B cell (primary cell): ENCODE measurements around the gene ZDHHC11. TPM values are rescaled to one million over a fixed set of nuclear protein-coding genes. Genes with fewer than 3 reads are reported as not detected.

Experiments
- ATAC-seq: fragments of 200-7000 bp; cut with Tn5 transposase; one replicate; pipeline ENCODE4 v1.10.0; 2021; ENCODE audit warnings: low read depth, mild to moderate bottlenecking, moderate number of reproducible peaks, moderate library complexity
- CTCF ChIA-PET: fragments of 350-600 bp; sonication (Branson Sonifier 250); formaldehyde crosslinking; loops from one replicate; lab custom pipeline; 2021; ENCODE audit warnings: antibody characterized with exemption, inconsistent platforms; lab: Charles Lee
- POLR2A ChIA-PET: fragments of 350-600 bp; sonication (Branson Sonifier 250); formaldehyde crosslinking; loops from one replicate; lab custom pipeline; 2021; ENCODE audit warnings: antibody characterized with exemption; lab: Charles Lee
- DNase-seq: peaks from one replicate; pipeline ENCODE4 v3.0.0; 2013
- H2AFZ ChIP-seq: 2 replicates; pipeline ENCODE4 v1.6.1; 2012; ENCODE audit warnings: mild to moderate bottlenecking, low read depth, low read length; ENCODE audit not compliant: insufficient read depth, poor library complexity, severe bottlenecking
- H3K27ac ChIP-seq, 2 donors: 1 replicate in 1 of 2; 2 replicates in 1 of 2; pipeline ENCODE4 v1.5.1; 2012 to 2013; ENCODE audit warnings: low read length in 2 of 2, mild to moderate bottlenecking in 2 of 2, moderate library complexity in 1 of 2
- H3K27me3 ChIP-seq, 4 experiments: fragments of 200-600 bp in 1 of 4; sonication (generic) in 1 of 4; replicated peaks in 1 of 4; 1 replicate in 2 of 4; 2 replicates in 2 of 4; pipeline versions ENCODE4 v1.6.1 to v1.7.0; 2013 to 2016; ENCODE audit warnings: low read length in 3 of 4, mild to moderate bottlenecking in 2 of 4, mixed read lengths in 1 of 4, moderate library complexity in 1 of 4; ENCODE audit not compliant: insufficient read depth in 4 of 4, control insufficient read depth in 3 of 4; ENCODE audit errors: control extremely low read depth in 1 of 4
- H3K36me3 ChIP-seq, 2 experiments: replicated peaks in 1 of 2; 1 replicate in 1 of 2; 2 replicates in 1 of 2; pipeline versions ENCODE4 v1.6.1 to v1.7.1; 2013; ENCODE audit warnings: low read length in 1 of 2; ENCODE audit not compliant: insufficient read depth in 2 of 2, control insufficient read depth in 1 of 2; ENCODE audit errors: control extremely low read depth in 1 of 2, extremely low read depth in 1 of 2
- H3K4me1 ChIP-seq, 2 donors: fragments of 200-600 bp in 1 of 2; sonication (generic) in 1 of 2; 1 replicate in 1 of 2; 2 replicates in 1 of 2; pipeline versions ENCODE4 v1.5.1 to v1.6.1; 2013 to 2017; ENCODE audit warnings: low read length in 2 of 2; ENCODE audit not compliant: control insufficient read depth in 2 of 2, insufficient read depth in 2 of 2
- H3K4me2 ChIP-seq: replicated peaks from 2 replicates; pipeline ENCODE3; 2012; ENCODE audit warnings: mild to moderate bottlenecking, low read depth, low read length; ENCODE audit not compliant: poor library complexity, severe bottlenecking
- H3K4me3 ChIP-seq, 5 experiments: fragments of 200-600 bp in 1 of 5; sonication (generic) in 1 of 5; 1 replicate in 3 of 5; 2 replicates in 2 of 5; pipeline versions ENCODE4 v1.5.1 to v1.7.0; 2011 to 2016; ENCODE audit warnings: low read length in 4 of 5, mild to moderate bottlenecking in 4 of 5, low read depth in 2 of 5, control low read depth in 1 of 5, moderate library complexity in 1 of 5; ENCODE audit not compliant: insufficient read depth in 1 of 5; ENCODE audit errors: control extremely low read depth in 1 of 5, extremely low read depth in 1 of 5
- H3K79me2 ChIP-seq: fragments of 200-600 bp; sonication (generic); one replicate; pipeline ENCODE4 v1.6.0; 2016; ENCODE audit warnings: low read length; ENCODE audit not compliant: control insufficient read depth, insufficient read depth
- H3K9ac ChIP-seq: fragments of 200-600 bp; sonication (generic); 2 replicates; pipeline ENCODE4 v1.6.1; 2017; ENCODE audit warnings: mild to moderate bottlenecking, low read length, moderate library complexity
- H3K9me3 ChIP-seq, 3 donors: one replicate each; pipeline versions ENCODE4 v1.6.1 to v1.7.1; 2013; ENCODE audit warnings: low read length in 2 of 3; ENCODE audit not compliant: control insufficient read depth in 2 of 3, insufficient read depth in 1 of 3; ENCODE audit errors: control extremely low read depth in 1 of 3
- H4K20me1 ChIP-seq: 2 replicates; pipeline ENCODE4 v1.6.0; 2012; ENCODE audit warnings: mild to moderate bottlenecking, low read length; ENCODE audit not compliant: insufficient read depth, control insufficient read depth, poor library complexity, severe bottlenecking
- H3K27ac Mint-ChIP-seq: one replicate; pipeline ENCODE4 v1.8.0; 2021; ENCODE audit warnings: mixed read lengths
- H3K27me3 Mint-ChIP-seq: one replicate; pipeline ENCODE4 v1.8.0; 2021; ENCODE audit warnings: mixed read lengths
- H3K4me1 Mint-ChIP-seq: one replicate; pipeline ENCODE4 v1.8.0; 2021; ENCODE audit warnings: mixed read lengths
- H3K4me3 Mint-ChIP-seq: one replicate; pipeline ENCODE4 v1.8.0; 2021; ENCODE audit warnings: mixed read lengths
- H3K9me3 Mint-ChIP-seq: one replicate; pipeline ENCODE4 v1.8.0; 2022; ENCODE audit warnings: mixed read lengths; ENCODE audit not compliant: insufficient read depth
- CTCF ChIP-seq: fragments of 200-600 bp; IDR thresholded peaks from one replicate; pipeline ENCODE4 v1.8.0; 2022; ENCODE audit warnings: antibody characterized with exemption, mild to moderate bottlenecking
- EZH2 ChIP-seq: IDR thresholded peaks from 2 replicates; pipeline ENCODE4 v1.6.1; 2012; ENCODE audit warnings: borderline replicate concordance, low read depth, mild to moderate bottlenecking, moderate library complexity, low read length; ENCODE audit not compliant: insufficient read depth, poor library complexity, severe bottlenecking
- WGBS: methylation state at CpG from one replicate; pipeline ENCODE4 v1.1.5; 2013; ENCODE audit warnings: missing lambda C conversion rate; ENCODE audit not compliant: insufficient coverage; 5-methylcytosine and 5-hydroxymethylcytosine counted together
- intact Hi-C: fragments of 100-400 bp; cut with micrococcal nuclease; formaldehyde crosslinking; loops from one replicate; pipeline ENCODE4 v1.10.0; 2022
- polyA plus RNA-seq: library from polyadenylated mRNA; depleted of rRNA; stranded (reverse); fragments of >200 nt; gene quantifications from 2 replicates; pipeline ENCODE4 v1.2.3, GENCODE V29; 2012
- total RNA-seq, 2 donors: library from RNA; stranded (reverse); fragments of 120-200 nt in 1 of 2; gene quantifications; 1 replicate in 1 of 2; 2 replicates in 1 of 2; pipeline versions ENCODE4 v1.2.3 to v1.2.4, GENCODE V29; 2013 to 2022

The ZDHHC11 gene
- total and polyA plus RNA-seq, 2 donors (not counting 1 experiment from before 2014, with no cell fraction given), result 0.69 to 3.0 TPM

- 95% methylated on average over 36 of the region's 36 CpGs for WGBS
- DNase-seq (no peak), ATAC-seq (no peak)
- peaks cover 0 to 4% (median 0%) of the 10 kb centered on the region in 3 donors for H3K9me3 ChIP-seq
- H3K27me3 ChIP-seq, result no peaks in the 10 kb centered on the region
- H3K27ac ChIP-seq, result no peak overlapping the region
- CTCF ChIA-PET, result no interaction called here
- Mint-ChIP-seq H3K4me3 (no peak overlapping the region), H3K27ac (no peak overlapping the region), H3K9me3 (no peaks in the 10 kb centered on the region), H3K4me1 (no peaks in the 10 kb centered on the region), H3K27me3 (peaks cover 9% of the 10 kb centered on the region)
- H2AFZ ChIP-seq, result no peak overlapping the region
- TF ChIP-seq EZH2 (no peak), CTCF (no peak)
- intact Hi-C loops, result no loop called here
- no peaks in the 10 kb centered on the region for H3K36me3 ChIP-seq
- no peaks in the 10 kb centered on the region for H4K20me1 ChIP-seq
- no peak overlapping the region for H3K4me3 ChIP-seq
- H3K4me1 ChIP-seq, result no peaks in the 10 kb centered on the region
- POLR2A ChIA-PET, result no interaction called here
- H3K4me2 ChIP-seq, result no peak overlapping the region
- H3K9ac ChIP-seq, result no peak overlapping the region
- no peaks in the 10 kb centered on the region for H3K79me2 ChIP-seq
Measured at GRCh38 chr5:777756-778161, 73.0 kb downstream of the ZDHHC11 start.

DNA sequence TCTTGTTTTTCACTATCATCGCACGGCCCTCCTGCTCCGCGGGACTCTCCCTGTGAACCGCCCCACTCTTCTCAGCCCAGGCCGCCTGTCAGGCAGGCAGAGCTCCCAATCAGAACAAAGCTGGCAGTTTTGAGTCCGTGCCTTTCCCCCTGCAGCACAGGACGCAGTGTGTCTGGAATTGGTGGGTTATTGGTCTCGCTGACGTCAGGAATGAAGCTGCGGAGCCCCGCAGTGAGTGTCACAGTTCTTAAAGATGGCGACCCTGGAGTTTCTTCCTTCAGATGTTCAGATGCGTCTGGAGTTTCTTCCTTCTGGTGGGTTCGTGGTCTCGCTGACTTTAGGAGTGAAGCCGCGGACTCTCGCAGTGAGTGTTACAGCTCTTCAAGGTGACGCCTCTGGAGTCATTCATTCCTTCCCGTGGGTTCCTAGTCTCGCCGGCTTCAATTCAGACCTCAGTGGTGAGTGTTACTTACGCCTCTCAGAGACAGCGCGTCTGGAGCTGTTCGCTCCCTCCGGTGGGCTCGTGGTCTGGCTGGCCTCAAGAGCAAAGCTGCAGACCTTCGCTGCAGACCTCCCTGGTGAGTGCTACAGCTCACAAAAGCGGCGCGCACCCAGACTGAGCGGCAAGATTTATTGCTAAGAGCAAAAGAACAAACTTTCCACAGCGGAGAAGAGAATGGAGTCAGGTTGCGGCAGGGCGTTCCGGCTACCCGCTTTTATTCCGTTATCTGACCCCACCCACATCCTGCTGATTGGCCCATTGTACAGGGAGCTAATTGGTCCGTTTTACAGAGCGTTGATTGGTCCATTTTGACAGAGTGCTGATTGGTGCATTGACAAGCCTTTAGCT lies 73.7 kb downstream of the ZDHHC11 start:
- Histone ChIP-seq H3K36me3 (no peaks in the 10 kb centered on the region), H3K4me3 (no peak overlapping the region), H3K4me2 (no peak overlapping the region), H2AFZ (no peak overlapping the region), H3K27me3 (no peaks in the 10 kb centered on the region), H3K27ac (no peak overlapping the region), H3K79me2 (no peaks in the 10 kb centered on the region), H3K9me3 (peaks cover 0 to 4% (median 0%) of the 10 kb centered on the region in 3 donors), H3K4me1 (no peaks in the 10 kb centered on the region), H4K20me1 (no peaks in the 10 kb centered on the region), H3K9ac (no peak overlapping the region)
- WGBS, result 93% methylated on average over 41 of the region's 42 CpGs
- Mint-ChIP-seq H3K27ac (no peak overlapping the region), H3K27me3 (peaks cover 9% of the 10 kb centered on the region), H3K4me3 (no peak overlapping the region), H3K4me1 (no peaks in the 10 kb centered on the region), H3K9me3 (no peaks in the 10 kb centered on the region)
- ATAC-seq, result no peak
- POLR2A ChIA-PET, result no interaction called here
- TF ChIP-seq CTCF (no peak), EZH2 (no peak)
- intact Hi-C loops, result no loop called here
- DNase-seq, result no peak
- CTCF ChIA-PET, result no interaction called here
